GM23248 (cell line): ENCODE data around the gene ARHGEF10L.

Experiments
- EZH2 ChIP-seq: fragments of 200-600 bp; sonication (generic); IDR thresholded peaks from 2 replicates; pipeline ENCODE4 v1.6.1; 2018; ENCODE audit warnings: antibody characterized with exemption, mild to moderate bottlenecking; ENCODE audit not compliant: insufficient read depth, poor library complexity, severe bottlenecking
- EZH2phosphoT487 ChIP-seq: fragments of 200-600 bp; sonication (generic); IDR thresholded peaks from 2 replicates; pipeline ENCODE4 v1.6.1; 2018; ENCODE audit warnings: antibody characterized with exemption, moderate library complexity, mild to moderate bottlenecking, low read depth; ENCODE audit not compliant: insufficient read depth

GRCh38 chr1:17595602-17595925, 56.1 kb downstream of the ARHGEF10L start:
- TF ChIP-seq EZH2 (no peak), EZH2phosphoT487 (no peak)
